SK-N-SH treated with all-trans-retinoic acid at 6 μM for 48 hours (cell line): Measurements from ENCODE around the gene NOM1.

ENCODE experiments used
- CSRNP3 ChIP-seq: fragments of 250-450 bp; sonication (Bioruptor Pico); IDR thresholded peaks from 2 replicates; pipeline ENCODE4 v1.5.1; 2021; ENCODE audit warnings: mild to moderate bottlenecking, moderate library complexity
- PATZ1 ChIP-seq: fragments of 250-450 bp; sonication (Bioruptor Pico); IDR thresholded peaks from 2 replicates; pipeline ENCODE4 v1.8.0; 2020; ENCODE audit warnings: mild to moderate bottlenecking, moderate library complexity, borderline replicate concordance
- RARB ChIP-seq: fragments of 250-450 bp; sonication (Bioruptor Pico); IDR thresholded peaks from 2 replicates; pipeline ENCODE4 v1.8.0; 2021; ENCODE audit warnings: mild to moderate bottlenecking, moderate library complexity

GRCh38 chr7:157003756-157004520, 54.4 kb downstream of the NOM1 start:
- TF ChIP-seq PATZ1 (CRISPR knock-in tag) = no peak
- no peak for TF ChIP-seq CSRNP3 (CRISPR knock-in tag)
- TF ChIP-seq RARB = no peak
